Measurements from ENCODE around the gene GAB1. TPM values are rescaled to one million over a fixed set of nuclear protein-coding genes. Genes with fewer than 3 reads are reported as not detected.

Gene GAB1
- total and polyA plus RNA-seq, 2 of the 13 experiments (the other 11 are each of a cell fraction or from before 2014, with no cell fraction given), result 8.7 to 14.7 TPM

- ATAC-seq (no peak), DNase-seq (ENCODE audit: low spot score) (no peak), FAIRE-seq (no peak)
- no peak overlapping the region for H3K27ac ChIP-seq (ENCODE audit: extremely low read length, insufficient read depth, low read length)
- 90% methylated on average over 1 of the region's 1 CpG for WGBS (ENCODE audit: low lambda C conversion rate)
- no peak overlapping the region for H3K4me3 ChIP-seq (replicated peaks in 1 of 3; ENCODE audit: insufficient read depth in 1 of 3, low read depth in 2 of 3, low read length in 3 of 3)
- H3K36me3 ChIP-seq (replicated peaks in 1 of 2; ENCODE audit: control insufficient read depth in 1 of 2, insufficient read depth in 2 of 2, low read length in 2 of 2), result peaks cover 4 to 7% of the 10 kb centered on the region in 2 experiments; a peak in 4 of 5 replicates
- H3K79me2 ChIP-seq (ENCODE audit: insufficient read depth, low read length), result no peaks in the 10 kb centered on the region
- TF ChIP-seq SALL2 (CRISPR knock-in tag; IDR thresholded peaks at IDR 0.05) (no peak), NFRKB (IDR thresholded peaks at IDR 0.05) (no peak), ZNF674 (CRISPR knock-in tag; IDR thresholded peaks at IDR 0.05; ENCODE audit: low read depth) (no peak), ZNF772 (CRISPR knock-in tag; IDR thresholded peaks at IDR 0.05) (no peak), CCDC6 (CRISPR knock-in tag; IDR thresholded peaks at IDR 0.05) (no peak)
- CTCF ChIA-PET (ENCODE audit: low intra/inter-chr PET ratio, low total read pairs), result no interaction called here
- no peak overlapping the region for H3K4me2 ChIP-seq (ENCODE audit: low read depth, low read length)
- POLR2A ChIA-PET, result no interaction called here
- H4K20me1 ChIP-seq (ENCODE audit: insufficient read depth, low read length), result no peaks in the 10 kb centered on the region
- no peaks in the 10 kb centered on the region for H3K9me3 ChIP-seq (ENCODE audit: low read length)
- in situ Hi-C loops (cut with HindIII; ENCODE audit: extremely low pct_ligation_motif_present, low pct_unique_long_range_greater_than_20kb), result no loop called here
- no peak overlapping the region for H2AFZ ChIP-seq (ENCODE audit: low read length)
- no peak overlapping the region for H3K9ac ChIP-seq (ENCODE audit: insufficient read depth, low read depth, low read length)
- no TSS peak for BruUV-seq (replicated peaks)
- H3K4me1 ChIP-seq (ENCODE audit: insufficient read depth, low read length), result no peaks in the 10 kb centered on the region
- intact Hi-C loops (cut with micrococcal nuclease; ENCODE audit: unreplicated experiment), result no loop called here
- no peaks in the 10 kb centered on the region for H3K27me3 ChIP-seq (ENCODE audit: control insufficient read depth in 1 of 2, insufficient read depth in 2 of 2, low read length in 2 of 2)
Measured at GRCh38 chr4:143443728-143444127, 107.1 kb downstream of the GAB1 start.

- 97% methylated on average over 4 of the region's 4 CpGs for WGBS (ENCODE audit: low lambda C conversion rate)
- in situ Hi-C loops (cut with HindIII; ENCODE audit: extremely low pct_ligation_motif_present, low pct_unique_long_range_greater_than_20kb), result no loop called here
- no peak for FAIRE-seq
Measured at GRCh38 chr4:143451186-143451585, 114.5 kb downstream of the GAB1 start.

More at GRCh38 chr4:143451186-143451585, 114.5 kb downstream of the GAB1 start:
- Histone ChIP-seq H4K20me1 (ENCODE audit: insufficient read depth, low read length) (no peaks in the 10 kb centered on the region), H3K27ac (ENCODE audit: extremely low read length, insufficient read depth, low read length) (no peak overlapping the region), H3K4me1 (ENCODE audit: insufficient read depth, low read length) (no peaks in the 10 kb centered on the region; the same call in 1 of the 2 replicates), H3K4me3 (replicated peaks in 1 of 3; ENCODE audit: insufficient read depth in 1 of 3, low read depth in 2 of 3, low read length in 3 of 3) (no peak overlapping the region), H3K9ac (ENCODE audit: insufficient read depth, low read depth, low read length) (no peak overlapping the region), H3K79me2 (ENCODE audit: insufficient read depth, low read length) (no peaks in the 10 kb centered on the region), H3K36me3 (replicated peaks in 1 of 2; ENCODE audit: control insufficient read depth in 1 of 2, insufficient read depth in 2 of 2, low read length in 2 of 2) (peaks cover 0 to 4% of the 10 kb centered on the region in 2 experiments; a peak in 1 of 5 replicates), H3K4me2 (ENCODE audit: low read depth, low read length) (no peak overlapping the region), H3K9me3 (ENCODE audit: low read length) (no peaks in the 10 kb centered on the region), H2AFZ (ENCODE audit: low read length) (no peak overlapping the region), H3K27me3 (ENCODE audit: control insufficient read depth in 1 of 2, insufficient read depth in 2 of 2, low read length in 2 of 2) (no peaks in the 10 kb centered on the region)
- ChIA-PET POLR2A (no interaction called here), CTCF (ENCODE audit: low intra/inter-chr PET ratio, low total read pairs) (no interaction called here)
- DNase-seq (ENCODE audit: low spot score) (no peak), ATAC-seq (no peak)
- BruUV-seq (replicated peaks), result no TSS peak
- TF ChIP-seq HOXA9 (CRISPR knock-in tag; IDR thresholded peaks at IDR 0.05; ENCODE audit: borderline replicate concordance), result no peak
- TF ChIP-seq FOXP1 (IDR thresholded peaks at IDR 0.05), result no peak
- no peak for TF ChIP-seq FOXP1 (CRISPR knock-in tag; IDR thresholded peaks at IDR 0.05)
- no peak for TF ChIP-seq HBP1 (CRISPR knock-in tag; IDR thresholded peaks at IDR 0.05; ENCODE audit: low read depth)
- intact Hi-C loops (cut with micrococcal nuclease; ENCODE audit: unreplicated experiment), result no loop called here
